SIG-M5 (cell line): ENCODE results near the gene PPP1R13L.

ENCODE experiments used
- DNase-seq: peaks from one replicate; lab custom pipeline; 2025; lab: John Stamatoyannopoulos, UW

The PPP1R13L gene, protein sequence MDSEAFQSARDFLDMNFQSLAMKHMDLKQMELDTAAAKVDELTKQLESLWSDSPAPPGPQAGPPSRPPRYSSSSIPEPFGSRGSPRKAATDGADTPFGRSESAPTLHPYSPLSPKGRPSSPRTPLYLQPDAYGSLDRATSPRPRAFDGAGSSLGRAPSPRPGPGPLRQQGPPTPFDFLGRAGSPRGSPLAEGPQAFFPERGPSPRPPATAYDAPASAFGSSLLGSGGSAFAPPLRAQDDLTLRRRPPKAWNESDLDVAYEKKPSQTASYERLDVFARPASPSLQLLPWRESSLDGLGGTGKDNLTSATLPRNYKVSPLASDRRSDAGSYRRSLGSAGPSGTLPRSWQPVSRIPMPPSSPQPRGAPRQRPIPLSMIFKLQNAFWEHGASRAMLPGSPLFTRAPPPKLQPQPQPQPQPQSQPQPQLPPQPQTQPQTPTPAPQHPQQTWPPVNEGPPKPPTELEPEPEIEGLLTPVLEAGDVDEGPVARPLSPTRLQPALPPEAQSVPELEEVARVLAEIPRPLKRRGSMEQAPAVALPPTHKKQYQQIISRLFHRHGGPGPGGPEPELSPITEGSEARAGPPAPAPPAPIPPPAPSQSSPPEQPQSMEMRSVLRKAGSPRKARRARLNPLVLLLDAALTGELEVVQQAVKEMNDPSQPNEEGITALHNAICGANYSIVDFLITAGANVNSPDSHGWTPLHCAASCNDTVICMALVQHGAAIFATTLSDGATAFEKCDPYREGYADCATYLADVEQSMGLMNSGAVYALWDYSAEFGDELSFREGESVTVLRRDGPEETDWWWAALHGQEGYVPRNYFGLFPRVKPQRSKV

DNA sequence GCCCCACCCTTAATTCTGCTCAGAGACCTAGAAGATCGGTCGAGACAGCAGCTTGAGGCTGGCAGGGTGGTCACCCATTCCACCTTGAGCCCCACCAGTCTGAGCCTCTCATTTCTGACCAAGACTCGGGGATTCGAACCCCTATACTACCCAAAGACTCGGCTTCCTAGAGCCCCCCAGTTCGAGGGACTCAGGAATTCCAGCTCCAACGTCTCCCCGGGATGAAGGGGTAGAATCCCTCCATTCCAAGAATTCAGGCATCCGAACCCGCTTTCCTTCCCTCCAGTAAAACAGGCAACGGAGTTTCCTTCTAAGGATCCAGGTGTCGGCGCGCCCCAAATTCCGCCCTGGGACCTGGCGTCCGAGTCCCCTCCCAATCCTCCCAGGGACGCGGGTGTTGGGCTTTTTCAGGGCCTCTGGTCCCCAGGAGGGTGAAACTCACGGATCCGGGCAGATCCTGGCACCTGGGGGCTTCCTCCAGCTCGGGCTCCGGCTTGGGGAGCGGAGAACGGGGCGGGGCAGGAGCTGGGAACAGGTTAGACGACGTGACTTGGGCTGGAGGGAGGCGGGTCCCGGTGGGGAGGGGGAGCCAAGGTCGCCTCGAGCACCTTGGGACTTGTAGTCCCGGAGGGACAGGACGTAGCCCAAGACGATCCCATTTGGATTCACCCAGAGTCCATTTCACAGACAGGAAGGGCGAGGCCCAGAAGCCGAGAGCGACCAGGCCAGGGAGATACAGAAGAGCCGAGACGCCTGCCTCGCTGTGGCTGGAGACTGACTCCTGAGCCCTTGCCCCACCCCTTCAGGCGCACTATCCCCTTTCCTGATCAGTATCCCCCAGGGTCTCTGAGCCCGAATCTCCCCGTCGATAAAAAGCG is at the start of gene PPP1R13L:
Gene PPP1R13L (minus strand): TSS at position 513 of the 878 bp plus-strand sequence. CDS start 6,751 bp downstream, outside the sequence.
- no peak for DNase-seq

DNA sequence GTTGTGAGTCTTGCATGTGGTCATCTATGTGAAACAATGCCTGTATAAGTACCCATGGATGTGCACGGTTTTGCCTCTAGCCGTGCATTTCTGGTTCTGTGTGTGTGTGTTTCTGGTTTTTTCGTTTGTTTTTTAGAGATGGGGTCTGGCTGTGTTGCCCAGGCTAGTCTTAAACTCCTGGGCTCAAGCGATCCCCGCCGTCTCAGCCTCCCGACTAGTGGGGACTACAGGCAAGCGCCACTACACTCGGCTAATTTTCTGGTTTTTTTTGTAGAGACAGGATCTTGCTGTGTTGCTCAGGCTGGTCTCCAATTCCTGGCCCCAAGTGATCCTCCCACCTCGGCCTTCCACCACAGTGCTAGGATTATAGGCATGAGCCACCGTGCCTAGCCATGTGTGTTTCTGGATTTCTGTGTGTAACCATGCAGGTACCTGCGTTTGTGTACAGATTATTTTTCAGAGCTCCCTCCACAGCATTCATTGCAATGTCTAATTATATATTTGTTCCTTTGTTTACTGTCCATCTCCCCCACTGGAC is 47.0 kb upstream of the PPP1R13L start:
- no peak for DNase-seq

GRCh38 chr19:45451131-45451849 is 46.4 kb upstream of the PPP1R13L start:
- DNase-seq: no peak

GRCh38 chr19:45450012-45450333 is 45.1 kb upstream of the PPP1R13L start:
- DNase-seq: no peak

DNA sequence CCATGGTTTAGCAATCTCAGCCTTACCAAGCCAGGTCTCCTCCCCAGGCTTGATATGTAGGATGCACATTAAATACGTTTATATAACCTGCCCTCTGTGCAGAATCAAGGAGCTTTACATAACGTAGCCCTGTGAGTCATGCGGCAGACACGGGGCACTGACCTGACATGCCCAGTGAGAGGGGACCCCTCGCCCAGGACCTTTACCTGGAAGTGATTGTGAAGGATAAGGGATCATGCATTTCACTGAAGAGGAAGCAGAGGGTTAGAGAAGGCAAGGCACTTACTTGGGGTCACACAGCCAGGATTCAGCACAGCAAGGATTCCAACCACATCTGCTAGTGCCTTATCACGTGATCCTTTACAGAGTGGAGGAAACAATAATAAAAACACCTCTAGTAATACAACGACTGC is 44.0 kb upstream of the PPP1R13L start:
- no peak for DNase-seq

- DNase-seq: no peak
Measured at GRCh38 chr19:45448425-45448756, 43.5 kb upstream of the PPP1R13L start.

- no peak for DNase-seq
Measured at GRCh38 chr19:45446944-45447343, 42.1 kb upstream of the PPP1R13L start.

DNA sequence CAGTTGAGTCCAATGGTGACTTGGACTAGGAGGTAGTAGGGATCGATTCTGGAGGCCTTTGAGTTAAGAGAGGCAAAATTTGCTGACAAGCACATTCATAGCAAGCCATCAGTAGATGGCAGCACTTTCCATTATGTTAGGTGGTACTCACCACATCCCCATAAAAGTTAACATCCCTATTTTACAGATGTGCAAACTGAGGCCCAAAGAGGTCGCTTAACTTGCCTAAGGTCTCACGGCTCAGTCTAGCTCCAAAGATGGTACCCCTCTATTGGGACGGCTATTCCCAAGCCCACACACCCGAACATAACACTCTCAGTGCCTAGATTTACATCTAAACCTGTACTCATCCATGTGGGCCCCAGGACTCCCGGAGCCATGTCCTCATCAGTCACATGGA is 41.4 kb upstream of the PPP1R13L start:
- DNase-seq: no peak

DNA sequence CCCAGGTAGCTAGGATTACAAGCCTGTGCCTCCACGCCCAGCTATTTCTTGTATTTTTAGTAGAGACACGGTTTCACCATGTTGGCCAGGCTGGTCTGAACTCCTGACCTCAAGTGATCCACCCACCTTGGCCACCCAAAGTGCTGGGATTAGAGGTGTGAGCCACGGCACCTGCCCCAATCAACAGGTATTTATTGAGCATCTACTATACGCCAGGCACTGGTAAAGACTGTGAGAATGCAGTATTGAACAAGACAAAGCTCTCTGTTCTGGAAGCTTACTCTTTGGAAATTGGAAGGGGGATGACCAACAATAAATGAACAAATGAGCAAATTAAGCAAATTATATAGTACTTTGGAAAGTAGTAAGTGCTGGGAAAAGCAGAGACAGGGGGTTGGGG is 40.3 kb upstream of the PPP1R13L start:
- no peak for DNase-seq

DNA sequence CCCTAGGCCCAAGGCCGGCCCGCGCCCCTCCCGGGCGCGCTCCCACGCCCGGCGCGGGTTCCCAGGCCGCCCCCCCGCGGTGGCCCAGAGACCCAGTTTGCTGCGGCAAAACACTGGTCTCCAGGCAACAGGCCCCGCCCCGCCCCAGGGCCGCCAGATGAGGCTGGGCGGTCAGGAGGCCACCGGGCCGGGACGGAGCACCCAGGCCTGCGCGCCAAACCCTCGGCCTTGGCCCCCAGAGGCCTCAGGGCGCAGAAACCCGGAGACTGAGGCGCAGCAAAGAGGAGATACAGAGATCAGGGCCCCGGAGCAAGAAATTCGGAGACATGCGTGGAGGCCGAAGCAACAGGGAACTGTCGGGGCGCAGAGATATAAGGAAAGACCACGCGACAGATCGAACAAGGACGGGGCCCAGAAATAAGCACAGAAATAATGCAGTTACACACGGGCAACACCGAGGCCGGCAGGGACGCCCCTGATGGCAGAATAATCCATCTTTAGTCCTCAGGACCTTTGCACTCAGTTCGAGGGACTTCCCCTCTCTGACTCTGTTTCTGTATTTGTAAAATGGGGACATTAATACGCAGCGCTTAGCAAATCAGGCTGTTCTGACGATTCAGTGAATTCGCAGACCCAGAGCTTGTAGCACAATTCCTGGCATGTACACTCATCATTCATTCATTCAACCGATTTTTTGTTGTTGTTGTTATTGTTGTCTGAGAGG is 39.6 kb upstream of the PPP1R13L start:
- no peak for DNase-seq

DNA sequence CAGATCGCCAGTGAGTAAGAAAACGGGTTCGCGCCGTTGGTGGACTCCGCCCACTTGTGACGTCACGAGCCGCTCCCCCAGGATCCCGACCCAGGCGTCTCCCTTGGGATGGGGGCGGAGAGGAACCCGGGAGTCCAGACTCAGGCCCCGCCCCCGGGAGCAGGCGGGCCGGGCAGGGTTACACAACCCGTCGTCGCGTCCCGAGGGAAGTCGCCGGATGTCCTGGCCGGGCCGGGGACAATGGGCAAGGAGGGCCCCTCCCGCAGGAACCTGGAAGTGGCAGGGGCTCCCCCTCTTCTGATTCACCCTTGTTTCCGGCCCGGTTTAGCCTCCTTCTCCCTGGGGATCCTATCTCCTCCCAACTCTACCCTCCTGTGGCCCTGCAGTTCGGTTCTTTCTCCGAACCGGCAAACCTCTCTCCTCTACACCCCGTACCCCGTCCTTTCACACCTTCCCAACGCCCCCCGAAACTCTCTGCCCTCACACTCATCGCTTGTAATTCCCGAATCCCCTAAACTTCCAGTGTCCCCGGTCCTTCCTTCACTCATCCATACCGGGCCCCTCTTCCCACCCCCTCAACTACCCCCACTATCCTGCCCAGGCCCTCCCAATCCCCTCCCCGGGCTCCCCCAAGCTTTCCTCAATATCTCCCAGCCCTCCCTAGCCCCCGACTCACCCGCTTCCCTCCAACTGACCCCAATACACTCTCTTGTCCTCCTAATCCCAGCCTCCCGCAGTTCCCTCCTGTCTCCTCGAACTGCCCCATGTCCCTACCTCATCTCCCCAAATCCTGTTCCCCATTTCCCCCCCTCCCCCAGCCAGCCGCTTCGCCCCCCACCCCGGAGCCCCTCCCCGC is 38.8 kb upstream of the PPP1R13L start:
- DNase-seq: no peak

GRCh38 chr19:45442778-45443461 is 38.1 kb upstream of the PPP1R13L start:
- peak; percentile 92 for DNase-seq

DNA sequence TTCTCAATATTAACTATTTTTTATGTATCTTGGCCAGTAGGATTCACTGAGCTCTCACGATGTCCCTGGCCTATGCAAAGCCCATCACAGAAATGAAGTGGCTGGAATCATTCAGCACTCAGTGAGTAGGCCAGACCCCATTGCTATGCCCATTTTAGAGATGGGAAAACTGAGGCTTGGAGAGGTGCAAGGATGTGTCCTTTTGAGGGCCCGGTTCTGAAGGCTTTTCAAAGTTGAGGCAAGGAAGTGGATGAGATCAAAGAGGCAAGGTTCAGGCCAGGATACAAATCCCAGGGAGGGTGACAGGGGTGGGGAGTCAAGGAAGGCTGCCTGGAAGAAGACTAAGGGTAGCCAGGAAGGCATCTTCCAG is 37.5 kb upstream of the PPP1R13L start:
- DNase-seq: no peak

- DNase-seq: no peak
Measured at GRCh38 chr19:45440873-45441654, 36.2 kb upstream of the PPP1R13L start.

- DNase-seq: no peak
Measured at GRCh38 chr19:45440259-45440638, 35.4 kb upstream of the PPP1R13L start.

- no peak for DNase-seq
Measured at GRCh38 chr19:45439569-45440258, 34.8 kb upstream of the PPP1R13L start.

DNA sequence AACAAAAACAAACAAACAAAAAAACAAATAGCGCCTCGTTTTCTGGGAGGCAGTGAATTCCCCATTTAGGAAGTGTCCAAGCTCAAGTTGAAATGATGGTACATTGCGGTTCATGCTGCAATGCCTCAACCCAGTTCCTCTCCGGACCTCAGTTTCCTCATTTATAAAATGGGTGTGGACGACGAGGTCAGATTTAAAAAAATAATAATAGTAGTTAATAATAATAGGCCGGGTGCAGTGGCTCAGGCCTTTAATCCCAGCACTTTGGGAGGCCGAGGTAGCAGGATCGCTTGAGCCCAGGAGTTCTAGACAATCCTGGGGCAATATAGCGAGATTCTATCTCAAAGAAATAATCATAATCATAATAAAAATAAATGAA is 34.3 kb upstream of the PPP1R13L start:
- DNase-seq: no peak

- no peak for DNase-seq
Measured at GRCh38 chr19:45437328-45437727, 32.5 kb upstream of the PPP1R13L start.
